ENCODE results near the gene COL4A5.
"Not testable (repeated sequence)": the region's sequence is repeated elsewhere in the genome, so short reads cannot be mapped to it uniquely, and the experiment has no call there.

Gene COL4A5

DNA sequence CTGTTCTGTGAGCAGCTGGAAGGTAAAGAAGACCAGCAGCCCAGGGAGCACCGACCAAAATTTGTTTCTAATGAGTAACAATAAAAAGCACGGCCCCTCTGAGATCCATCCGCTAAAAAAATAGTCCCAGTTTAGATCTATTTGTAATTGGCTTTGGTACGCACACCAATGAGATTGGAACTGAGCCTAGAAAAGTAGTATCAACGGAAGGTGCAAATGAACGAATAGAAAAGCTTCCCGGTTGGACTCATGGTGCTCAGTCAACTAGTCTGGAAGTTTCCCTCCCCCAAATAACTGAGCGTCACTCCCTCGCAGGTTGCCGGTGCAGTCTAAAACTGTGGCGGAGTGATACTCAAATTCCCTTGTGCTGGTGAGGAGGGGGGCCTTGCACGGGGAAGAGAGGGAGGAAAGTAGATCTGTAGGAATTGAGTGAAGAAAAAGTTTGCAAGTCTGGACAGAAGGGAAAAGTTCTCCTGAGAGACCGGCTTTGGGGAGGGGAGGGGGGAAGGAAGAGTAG lies at the start of gene COL4A5:
TSS of gene COL4A5 (plus strand) at position 413 of the 517 bp plus-strand sequence. CDS start 288 bp downstream, outside the sequence.
- Histone ChIP-seq H3K27me3 (ENCODE audit: control insufficient read depth in 5 of 5, insufficient read depth in 4 of 5, low read length in 5 of 5) (peaks cover 14 to 27% (median 18%) of the 10 kb centered on the region in 5 donors), H3K27ac (ENCODE audit: low read depth, low read length) (no peak within 1 kb of the TSS), H3K9ac (ENCODE audit: low read length in 5 of 5) (peak within 1 kb of the TSS in 2 of 5 donors; percentile 6 to 62), H3K4me1 (ENCODE audit: control insufficient read depth in 5 of 5, insufficient read depth in 5 of 5, low read length in 5 of 5) (peaks cover 0 to 17% (median 5%) of the 10 kb centered on the region in 5 donors), H3K36me3 (ENCODE audit: control insufficient read depth in 5 of 5, insufficient read depth in 5 of 5, low read length in 5 of 5) (no peaks in the 10 kb centered on the region), H3K9me3 (ENCODE audit: control insufficient read depth in 5 of 5, low read length in 5 of 5) (peaks cover 0 to 1% (median 0%) of the 10 kb centered on the region in 5 donors), H3K4me3 (ENCODE audit: low read depth in 1 of 5, low read length in 5 of 5) (peak within 1 kb of the TSS; percentile 47 to 77 (median 55))

- not testable (repeated sequence) for H3K36me3 ChIP-seq (ENCODE audit: control insufficient read depth in 5 of 5, insufficient read depth in 5 of 5, low read length in 5 of 5); H3K27ac ChIP-seq (ENCODE audit: low read depth, low read length); H3K9me3 ChIP-seq (ENCODE audit: control insufficient read depth in 5 of 5, low read length in 5 of 5); H3K4me1 ChIP-seq (ENCODE audit: control insufficient read depth in 5 of 5, insufficient read depth in 5 of 5, low read length in 5 of 5); H3K4me3 ChIP-seq (ENCODE audit: low read depth in 1 of 5, low read length in 5 of 5); H3K9ac ChIP-seq (ENCODE audit: low read length in 5 of 5)
- H3K27me3 ChIP-seq (ENCODE audit: control insufficient read depth in 5 of 5, insufficient read depth in 4 of 5, low read length in 5 of 5), result peaks cover 0 to 10% (median 3%) of the 10 kb centered on the region in 5 donors
Observed at GRCh38 chrX:108390976-108391717, 48.5 kb upstream of the COL4A5 start.

- no peak overlapping the region for H3K4me3 ChIP-seq (ENCODE audit: low read depth in 1 of 5, low read length in 5 of 5)
- H3K9ac ChIP-seq (ENCODE audit: low read length in 5 of 5), result no peak overlapping the region
- H3K27ac ChIP-seq (ENCODE audit: low read depth, low read length), result no peak overlapping the region
- peaks cover 0 to 17% (median 4%) of the 10 kb centered on the region in 5 donors for H3K27me3 ChIP-seq (ENCODE audit: control insufficient read depth in 5 of 5, insufficient read depth in 4 of 5, low read length in 5 of 5)
- no peaks in the 10 kb centered on the region for H3K4me1 ChIP-seq (ENCODE audit: control insufficient read depth in 5 of 5, insufficient read depth in 5 of 5, low read length in 5 of 5)
- H3K9me3 ChIP-seq (ENCODE audit: control insufficient read depth in 5 of 5, low read length in 5 of 5), result peaks cover 0 to 4% (median 0%) of the 10 kb centered on the region in 5 donors
- H3K36me3 ChIP-seq (ENCODE audit: control insufficient read depth in 5 of 5, insufficient read depth in 5 of 5, low read length in 5 of 5), result no peaks in the 10 kb centered on the region
Observed at GRCh38 chrX:108396188-108396891, 43.3 kb upstream of the COL4A5 start.

- Histone ChIP-seq H3K9ac (ENCODE audit: low read length in 5 of 5) (no peak overlapping the region), H3K27me3 (ENCODE audit: control insufficient read depth in 5 of 5, insufficient read depth in 4 of 5, low read length in 5 of 5) (peaks cover 0 to 11% (median 2%) of the 10 kb centered on the region in 5 donors), H3K9me3 (ENCODE audit: control insufficient read depth in 5 of 5, low read length in 5 of 5) (peaks cover 0 to 4% (median 0%) of the 10 kb centered on the region in 5 donors), H3K36me3 (ENCODE audit: control insufficient read depth in 5 of 5, insufficient read depth in 5 of 5, low read length in 5 of 5) (no peaks in the 10 kb centered on the region), H3K4me3 (ENCODE audit: low read depth in 1 of 5, low read length in 5 of 5) (no peak overlapping the region), H3K27ac (ENCODE audit: low read depth, low read length) (no peak overlapping the region), H3K4me1 (ENCODE audit: control insufficient read depth in 5 of 5, insufficient read depth in 5 of 5, low read length in 5 of 5) (no peaks in the 10 kb centered on the region)
Observed at GRCh38 chrX:108396986-108397385, 42.7 kb upstream of the COL4A5 start.

GRCh38 chrX:108397627-108398391 lies 41.8 kb upstream of the COL4A5 start:
- H3K36me3 ChIP-seq (ENCODE audit: control insufficient read depth in 5 of 5, insufficient read depth in 5 of 5, low read length in 5 of 5), result no peaks in the 10 kb centered on the region
- no peaks in the 10 kb centered on the region for H3K9me3 ChIP-seq (ENCODE audit: control insufficient read depth in 5 of 5, low read length in 5 of 5)
- no peak overlapping the region for H3K9ac ChIP-seq (ENCODE audit: low read length in 5 of 5)
- peaks cover 0 to 11% (median 2%) of the 10 kb centered on the region in 5 donors for H3K27me3 ChIP-seq (ENCODE audit: control insufficient read depth in 5 of 5, insufficient read depth in 4 of 5, low read length in 5 of 5)
- no peaks in the 10 kb centered on the region for H3K4me1 ChIP-seq (ENCODE audit: control insufficient read depth in 5 of 5, insufficient read depth in 5 of 5, low read length in 5 of 5)
- H3K27ac ChIP-seq (ENCODE audit: low read depth, low read length), result no peak overlapping the region
- no peak overlapping the region for H3K4me3 ChIP-seq (ENCODE audit: low read depth in 1 of 5, low read length in 5 of 5)

- Histone ChIP-seq H3K4me3 (ENCODE audit: low read depth in 1 of 5, low read length in 5 of 5) (no peak overlapping the region), H3K36me3 (ENCODE audit: control insufficient read depth in 5 of 5, insufficient read depth in 5 of 5, low read length in 5 of 5) (no peaks in the 10 kb centered on the region), H3K27me3 (ENCODE audit: control insufficient read depth in 5 of 5, insufficient read depth in 4 of 5, low read length in 5 of 5) (peaks cover 0 to 11% (median 2%) of the 10 kb centered on the region in 5 donors), H3K27ac (ENCODE audit: low read depth, low read length) (no peak overlapping the region), H3K9me3 (ENCODE audit: control insufficient read depth in 5 of 5, low read length in 5 of 5) (no peaks in the 10 kb centered on the region), H3K9ac (ENCODE audit: low read length in 5 of 5) (no peak overlapping the region), H3K4me1 (ENCODE audit: control insufficient read depth in 5 of 5, insufficient read depth in 5 of 5, low read length in 5 of 5) (no peaks in the 10 kb centered on the region)
Observed at GRCh38 chrX:108399418-108400165, 40.0 kb upstream of the COL4A5 start.

DNA sequence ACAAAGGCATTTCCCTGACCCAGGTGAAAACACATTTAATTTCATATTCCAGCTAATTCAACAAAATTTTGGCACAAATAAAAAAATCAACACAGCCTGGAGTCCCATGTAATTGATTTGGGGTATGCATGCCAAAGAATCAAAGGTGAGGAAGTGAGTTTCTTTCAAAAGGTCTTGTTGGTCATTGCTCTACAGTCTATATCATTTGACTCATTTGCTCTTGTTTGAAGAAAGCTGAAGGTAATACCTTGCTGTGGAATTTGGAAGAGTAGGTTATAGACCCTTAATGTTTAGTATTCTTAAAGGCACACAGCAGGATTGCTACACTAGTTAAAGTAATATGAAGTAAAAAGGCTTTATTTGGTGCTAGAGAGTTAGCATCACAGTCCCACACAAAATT lies 26.9 kb upstream of the COL4A5 start:
- H3K36me3 ChIP-seq (ENCODE audit: control insufficient read depth in 5 of 5, insufficient read depth in 5 of 5, low read length in 5 of 5), result no peaks in the 10 kb centered on the region
- no peak overlapping the region for H3K9ac ChIP-seq (ENCODE audit: low read length in 5 of 5)
- H3K27me3 ChIP-seq (ENCODE audit: control insufficient read depth in 5 of 5, insufficient read depth in 4 of 5, low read length in 5 of 5), result peaks cover 0 to 5% (median 3%) of the 10 kb centered on the region in 5 donors
- H3K4me3 ChIP-seq (ENCODE audit: low read depth in 1 of 5, low read length in 5 of 5), result no peak overlapping the region
- H3K4me1 ChIP-seq (ENCODE audit: control insufficient read depth in 5 of 5, insufficient read depth in 5 of 5, low read length in 5 of 5), result no peaks in the 10 kb centered on the region
- no peak overlapping the region for H3K27ac ChIP-seq (ENCODE audit: low read depth, low read length)
- no peaks in the 10 kb centered on the region for H3K9me3 ChIP-seq (ENCODE audit: control insufficient read depth in 5 of 5, low read length in 5 of 5)

GRCh38 chrX:108415146-108415545 lies 24.5 kb upstream of the COL4A5 start:
- Histone ChIP-seq H3K9me3 (ENCODE audit: control insufficient read depth in 5 of 5, low read length in 5 of 5) (no peaks in the 10 kb centered on the region), H3K36me3 (ENCODE audit: control insufficient read depth in 5 of 5, insufficient read depth in 5 of 5, low read length in 5 of 5) (no peaks in the 10 kb centered on the region), H3K27ac (ENCODE audit: low read depth, low read length) (no peak overlapping the region)

DNA sequence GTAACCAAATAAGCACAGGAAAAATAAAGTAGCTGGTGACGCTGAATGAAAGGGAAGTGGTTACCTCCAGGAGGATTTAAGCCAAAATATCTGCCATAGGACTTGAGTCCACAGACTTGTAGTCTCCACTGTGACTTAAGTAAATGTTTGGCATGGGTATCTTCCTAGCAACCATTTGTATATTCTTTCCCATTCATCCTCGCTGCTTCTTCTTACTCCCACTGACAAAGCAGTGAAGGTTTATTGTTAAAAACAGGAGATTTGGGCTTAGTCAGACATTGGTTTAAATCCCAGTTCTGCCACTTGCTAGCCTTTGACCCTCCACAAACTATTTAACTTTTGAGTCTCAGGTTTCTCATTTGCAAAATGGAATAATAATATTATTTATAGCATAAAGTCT lies 23.7 kb upstream of the COL4A5 start:
- no peak overlapping the region for H3K27ac ChIP-seq (ENCODE audit: low read depth, low read length)
- no peaks in the 10 kb centered on the region for H3K36me3 ChIP-seq (ENCODE audit: control insufficient read depth in 5 of 5, insufficient read depth in 5 of 5, low read length in 5 of 5)

More at GRCh38 chrX:108415146-108415545, 24.5 kb upstream of the COL4A5 start:
- H3K9ac ChIP-seq (ENCODE audit: low read length in 5 of 5), result no peak overlapping the region
- no peaks in the 10 kb centered on the region for H3K4me1 ChIP-seq (ENCODE audit: control insufficient read depth in 5 of 5, insufficient read depth in 5 of 5, low read length in 5 of 5)
- H3K4me3 ChIP-seq (ENCODE audit: low read depth in 1 of 5, low read length in 5 of 5), result no peak overlapping the region
- H3K27me3 ChIP-seq (ENCODE audit: control insufficient read depth in 5 of 5, insufficient read depth in 4 of 5, low read length in 5 of 5), result peaks cover 0 to 7% (median 3%) of the 10 kb centered on the region in 5 donors

More for the DNA sequence above, 23.7 kb upstream of the COL4A5 start:
- no peaks in the 10 kb centered on the region for H3K4me1 ChIP-seq (ENCODE audit: control insufficient read depth in 5 of 5, insufficient read depth in 5 of 5, low read length in 5 of 5)
- no peak overlapping the region for H3K4me3 ChIP-seq (ENCODE audit: low read depth in 1 of 5, low read length in 5 of 5)
- H3K9me3 ChIP-seq (ENCODE audit: control insufficient read depth in 5 of 5, low read length in 5 of 5), result no peaks in the 10 kb centered on the region
- no peak overlapping the region for H3K9ac ChIP-seq (ENCODE audit: low read length in 5 of 5)
- H3K27me3 ChIP-seq (ENCODE audit: control insufficient read depth in 5 of 5, insufficient read depth in 4 of 5, low read length in 5 of 5), result peaks cover 0 to 9% (median 4%) of the 10 kb centered on the region in 5 donors

Data from subcutaneous abdominal adipose tissue (tissue), 5 donors.